Caki2 (cell line): Measurements from ENCODE around the gene USP20. TPM values are rescaled to one million over a fixed set of nuclear protein-coding genes. Genes with fewer than 3 reads are reported as not detected.
A peak's percentile ranks its signal among the peaks of the same experiment; 100 is the strongest.

Source experiments
- DNase-seq: peaks from one replicate; pipeline ENCODE4 v3.0.0-alpha.2; 2015; ENCODE audit warnings: low read depth
- in situ Hi-C: cut with HindIII; loops from 2 replicates; pipeline ENCODE4 v1.10.0; 2016; ENCODE audit warnings: low sequenced_read_pairs, low pct_unique_long_range_greater_than_20kb, mixed read lengths
- total RNA-seq: library from RNA; depleted of rRNA; stranded (reverse); fragments of >200 nt; shearing (Covaris generic); gene quantifications from 2 replicates; pipeline ENCODE4 v1.2.3, GENCODE V29; 2014; ENCODE audit warnings: low replicate concordance

Gene USP20
- total RNA-seq, 1 experiment from 2014 or later: 26.4 TPM

GRCh38 chr9:129848712-129849441 lies 13.6 kb downstream of the USP20 start:
- in situ Hi-C loops: no loop called here
- no peak for DNase-seq

GRCh38 chr9:129849901-129850300 lies 14.6 kb downstream of the USP20 start:
- in situ Hi-C loops: no loop called here
- DNase-seq: peak; percentile 33

- in situ Hi-C loops: no loop called here
- DNase-seq: peak; percentile 95
Measured at GRCh38 chr9:129850821-129851550, 15.7 kb downstream of the USP20 start.

GRCh38 chr9:129851821-129852220 lies 16.6 kb downstream of the USP20 start:
- in situ Hi-C loops: no loop called here
- no peak for DNase-seq

GRCh38 chr9:129852579-129852978 lies 17.3 kb downstream of the USP20 start:
- DNase-seq: no peak
- in situ Hi-C loops: no loop called here

GRCh38 chr9:129853614-129854013 lies 18.4 kb downstream of the USP20 start:
- in situ Hi-C loops: no loop called here
- DNase-seq: no peak

GRCh38 chr9:129854588-129855110 lies 19.4 kb downstream of the USP20 start:
- DNase-seq: no peak
- in situ Hi-C loops: no loop called here

- in situ Hi-C loops: no loop called here
- DNase-seq: no peak
Measured at GRCh38 chr9:129857207-129857606, 21.9 kb downstream of the USP20 start.

- DNase-seq: no peak
- in situ Hi-C loops: no loop called here
Measured at GRCh38 chr9:129858167-129858962, 23.1 kb downstream of the USP20 start.

GRCh38 chr9:129860653-129861446 lies 25.6 kb downstream of the USP20 start:
- in situ Hi-C loops: no loop called here
- no peak for DNase-seq

- DNase-seq: no peak
- in situ Hi-C loops: no loop called here
Measured at GRCh38 chr9:129861447-129861827, 26.2 kb downstream of the USP20 start.

GRCh38 chr9:129863059-129863690 lies 27.9 kb downstream of the USP20 start:
- no peak for DNase-seq

GRCh38 chr9:129864991-129865647 lies 29.9 kb downstream of the USP20 start:
- in situ Hi-C loops: no loop called here
- no peak for DNase-seq

More at GRCh38 chr9:129863059-129863690, 27.9 kb downstream of the USP20 start:
- in situ Hi-C loops: no loop called here

GRCh38 chr9:129865668-129866320 lies 30.5 kb downstream of the USP20 start:
- no peak for DNase-seq
- in situ Hi-C loops: no loop called here

GRCh38 chr9:129866394-129867135 lies 31.3 kb downstream of the USP20 start:
- in situ Hi-C loops: no loop called here
- DNase-seq: no peak
